ENCODE measurements around the gene LAPTM5. TPM values are rescaled to one million over a fixed set of nuclear protein-coding genes. Genes with fewer than 3 reads are reported as not detected.
"Not testable (repeated sequence)": the region's sequence is repeated elsewhere in the genome, so short reads cannot be mapped to it uniquely, and the experiment has no call there.

Gene LAPTM5
- total RNA-seq, 1 donor from 2014 or later: 0.56 TPM

DNA sequence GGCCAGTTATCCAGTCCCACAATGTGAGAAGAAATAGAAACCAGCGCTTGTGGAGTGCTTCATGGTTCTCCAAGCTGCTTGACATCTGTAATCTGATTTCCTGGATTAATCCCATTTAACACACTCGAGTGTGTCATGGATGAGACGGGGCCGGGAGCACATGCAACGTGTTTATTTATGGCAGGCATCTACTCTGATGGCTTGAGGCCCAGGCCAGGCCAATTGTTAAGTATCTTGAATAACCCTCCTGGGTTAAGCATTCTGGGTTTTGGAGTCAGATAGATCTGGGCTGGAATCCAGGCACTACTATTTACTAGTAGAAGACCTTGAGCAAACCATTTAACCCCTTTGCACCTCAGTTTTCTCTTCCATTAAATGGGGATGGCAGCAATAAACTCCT, 37.5 kb upstream of the LAPTM5 start:
- Mint-ChIP-seq H3K4me1 (ENCODE audit: low read depth, unreplicated experiment) (peaks cover under 1% of the 10 kb centered on the region), H3K9me3 (ENCODE audit: unreplicated experiment) (no peaks in the 10 kb centered on the region), H3K4me3 (ENCODE audit: unreplicated experiment) (no peak overlapping the region), H3K36me3 (ENCODE audit: unreplicated experiment) (no peaks in the 10 kb centered on the region), H3K27ac (ENCODE audit: unreplicated experiment) (no peak overlapping the region), H3K27me3 (ENCODE audit: unreplicated experiment) (peaks cover 10% of the 10 kb centered on the region)
- TF ChIP-seq, protein P1, sequence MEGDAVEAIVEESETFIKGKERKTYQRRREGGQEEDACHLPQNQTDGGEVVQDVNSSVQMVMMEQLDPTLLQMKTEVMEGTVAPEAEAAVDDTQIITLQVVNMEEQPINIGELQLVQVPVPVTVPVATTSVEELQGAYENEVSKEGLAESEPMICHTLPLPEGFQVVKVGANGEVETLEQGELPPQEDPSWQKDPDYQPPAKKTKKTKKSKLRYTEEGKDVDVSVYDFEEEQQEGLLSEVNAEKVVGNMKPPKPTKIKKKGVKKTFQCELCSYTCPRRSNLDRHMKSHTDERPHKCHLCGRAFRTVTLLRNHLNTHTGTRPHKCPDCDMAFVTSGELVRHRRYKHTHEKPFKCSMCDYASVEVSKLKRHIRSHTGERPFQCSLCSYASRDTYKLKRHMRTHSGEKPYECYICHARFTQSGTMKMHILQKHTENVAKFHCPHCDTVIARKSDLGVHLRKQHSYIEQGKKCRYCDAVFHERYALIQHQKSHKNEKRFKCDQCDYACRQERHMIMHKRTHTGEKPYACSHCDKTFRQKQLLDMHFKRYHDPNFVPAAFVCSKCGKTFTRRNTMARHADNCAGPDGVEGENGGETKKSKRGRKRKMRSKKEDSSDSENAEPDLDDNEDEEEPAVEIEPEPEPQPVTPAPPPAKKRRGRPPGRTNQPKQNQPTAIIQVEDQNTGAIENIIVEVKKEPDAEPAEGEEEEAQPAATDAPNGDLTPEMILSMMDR (IDR thresholded peaks at IDR 0.05; ENCODE audit: partially characterized antibody, unreplicated experiment): no peak
- DNase-seq: no peak

DNA sequence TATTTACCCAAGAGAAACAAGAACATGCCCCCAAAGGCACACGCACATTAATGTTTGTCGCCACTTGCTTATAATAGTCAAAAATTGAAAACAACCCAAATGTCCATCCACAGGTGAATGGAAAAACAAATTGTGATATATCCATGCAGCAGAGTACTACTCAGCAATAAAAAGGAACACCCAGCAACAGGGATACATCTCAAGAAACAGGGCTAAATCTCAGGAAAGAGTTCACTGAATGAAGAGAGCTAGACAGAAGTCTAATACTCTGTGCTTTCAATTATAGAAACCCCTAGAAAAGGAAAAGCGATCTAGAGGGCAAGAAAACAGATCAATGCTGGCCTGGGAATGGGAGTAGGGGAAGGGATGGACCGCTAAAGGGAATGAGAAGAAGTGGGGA, 36.7 kb upstream of the LAPTM5 start:
- H3K9me3 Mint-ChIP-seq (ENCODE audit: unreplicated experiment): no peaks in the 10 kb centered on the region
- H3K4me3 Mint-ChIP-seq (ENCODE audit: unreplicated experiment): no peak overlapping the region
- peaks cover 11% of the 10 kb centered on the region for H3K27me3 Mint-ChIP-seq (ENCODE audit: unreplicated experiment)
- peaks cover 3% of the 10 kb centered on the region for H3K4me1 Mint-ChIP-seq (ENCODE audit: low read depth, unreplicated experiment)
- no peak for DNase-seq
- TF ChIP-seq, protein P1 (IDR thresholded peaks at IDR 0.05; ENCODE audit: partially characterized antibody, unreplicated experiment): no peak
- no peak overlapping the region for H3K27ac Mint-ChIP-seq (ENCODE audit: unreplicated experiment)
- H3K36me3 Mint-ChIP-seq (ENCODE audit: unreplicated experiment): no peaks in the 10 kb centered on the region

DNA sequence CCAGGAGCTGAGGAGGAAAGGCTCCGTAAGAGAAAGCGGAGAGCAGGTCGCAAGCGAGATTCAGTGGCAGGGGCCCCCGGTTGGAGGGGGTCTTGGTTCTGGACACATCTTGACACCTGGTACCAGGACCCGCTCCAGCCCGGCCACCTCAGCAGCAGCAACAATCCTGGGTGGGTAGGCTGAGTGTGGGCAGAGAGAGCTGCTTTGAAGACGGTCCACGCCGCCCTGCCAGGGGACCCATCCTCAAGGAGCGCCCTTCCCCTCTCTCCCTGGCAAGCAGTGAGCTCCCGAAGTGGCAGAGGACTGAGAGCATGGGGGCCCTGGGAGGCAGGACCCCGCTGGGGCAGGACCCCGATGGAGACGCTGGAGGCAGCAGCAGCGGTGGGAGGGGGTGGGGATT, 35.6 kb upstream of the LAPTM5 start:
- no peak for DNase-seq
- Mint-ChIP-seq H3K4me3 (ENCODE audit: unreplicated experiment) (no peak overlapping the region), H3K4me1 (ENCODE audit: low read depth, unreplicated experiment) (peaks cover 3% of the 10 kb centered on the region), H3K27me3 (ENCODE audit: unreplicated experiment) (peaks cover 9% of the 10 kb centered on the region), H3K36me3 (ENCODE audit: unreplicated experiment) (no peaks in the 10 kb centered on the region), H3K27ac (ENCODE audit: unreplicated experiment) (no peak overlapping the region), H3K9me3 (ENCODE audit: unreplicated experiment) (no peaks in the 10 kb centered on the region)
- TF ChIP-seq, protein P1 (IDR thresholded peaks at IDR 0.05; ENCODE audit: partially characterized antibody, unreplicated experiment): no peak

DNA sequence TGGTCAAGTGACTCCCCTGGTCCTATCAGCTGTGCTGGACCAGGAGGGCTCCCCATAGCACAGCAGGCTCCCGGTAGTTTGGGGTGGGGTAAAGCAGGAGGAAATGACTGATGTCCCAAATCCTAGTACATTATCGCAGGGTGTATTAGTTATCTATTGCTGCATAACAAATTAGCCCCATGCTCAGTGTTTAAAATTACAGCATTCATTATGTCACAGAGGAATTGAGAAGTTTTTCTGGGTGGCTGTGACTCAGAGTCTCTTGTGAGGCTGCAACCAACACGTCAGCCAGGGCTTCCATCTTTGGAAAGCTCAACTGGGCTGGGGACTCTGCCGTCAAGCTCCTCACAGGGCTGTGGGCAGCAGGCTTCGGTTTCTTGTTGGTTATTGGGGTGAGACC, 34.3 kb upstream of the LAPTM5 start:
- H3K27me3 Mint-ChIP-seq (ENCODE audit: unreplicated experiment): peaks cover 12% of the 10 kb centered on the region
- no peak for DNase-seq
- H3K9me3 Mint-ChIP-seq (ENCODE audit: unreplicated experiment): no peaks in the 10 kb centered on the region
- H3K4me3 Mint-ChIP-seq (ENCODE audit: unreplicated experiment): no peak overlapping the region
- TF ChIP-seq, protein P1 (IDR thresholded peaks at IDR 0.05; ENCODE audit: partially characterized antibody, unreplicated experiment): no peak
- H3K36me3 Mint-ChIP-seq (ENCODE audit: unreplicated experiment): no peaks in the 10 kb centered on the region
- H3K27ac Mint-ChIP-seq (ENCODE audit: unreplicated experiment): no peak overlapping the region
- H3K4me1 Mint-ChIP-seq (ENCODE audit: low read depth, unreplicated experiment): peaks cover 8% of the 10 kb centered on the region

DNA sequence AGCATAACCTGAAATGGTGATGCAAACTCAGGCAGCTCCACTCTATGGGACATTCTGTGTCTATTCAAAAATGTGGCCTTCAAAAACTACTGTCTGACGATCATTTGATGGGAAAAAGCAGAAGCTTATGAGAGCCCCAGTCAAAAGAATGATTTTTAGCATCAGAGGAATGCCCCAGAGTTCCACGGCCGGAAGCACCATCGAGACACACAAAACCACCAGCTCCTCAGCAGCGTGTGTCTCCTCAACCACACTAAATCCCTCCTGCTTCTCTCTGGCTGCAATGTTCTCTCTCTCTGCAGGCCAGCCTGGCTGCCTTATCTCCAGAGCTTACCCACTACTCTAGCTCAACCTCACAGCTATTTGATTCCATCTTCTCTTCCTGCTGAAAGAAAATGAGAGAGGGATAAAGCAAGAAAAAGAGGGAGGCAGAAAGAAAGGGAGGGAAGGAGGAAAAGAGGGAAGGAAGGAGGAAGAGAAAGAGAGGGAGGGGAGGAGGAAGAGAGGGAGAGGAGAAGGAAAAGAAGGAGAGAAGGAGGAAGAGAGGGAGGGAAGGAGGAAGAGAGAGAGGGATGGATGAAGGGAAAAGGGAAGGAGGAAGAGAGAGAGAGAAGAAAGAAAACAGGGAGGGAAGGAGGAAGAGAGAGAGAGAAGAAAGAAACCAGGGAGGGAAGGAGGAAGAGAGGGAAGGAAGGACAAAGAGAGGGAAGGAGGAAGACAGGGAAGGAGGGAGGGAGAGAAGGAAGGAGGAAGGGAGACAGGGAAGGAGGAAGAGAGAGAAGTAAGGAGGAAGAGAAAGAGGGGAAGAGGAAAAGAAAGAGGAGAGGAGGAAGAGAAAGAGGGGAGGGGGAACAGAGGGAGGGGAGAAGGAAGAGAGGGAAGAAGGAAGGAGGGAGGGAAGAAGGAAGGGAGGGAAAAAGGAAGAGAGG, 33.5 kb upstream of the LAPTM5 start:
- no peak overlapping the region for H3K27ac Mint-ChIP-seq (ENCODE audit: unreplicated experiment)
- peaks cover 10% of the 10 kb centered on the region for H3K4me1 Mint-ChIP-seq (ENCODE audit: low read depth, unreplicated experiment)
- TF ChIP-seq, protein P1 (IDR thresholded peaks at IDR 0.05; ENCODE audit: partially characterized antibody, unreplicated experiment): no peak
- H3K9me3 Mint-ChIP-seq (ENCODE audit: unreplicated experiment): no peaks in the 10 kb centered on the region
- no peak for DNase-seq
- peaks cover 12% of the 10 kb centered on the region for H3K27me3 Mint-ChIP-seq (ENCODE audit: unreplicated experiment)
- H3K4me3 Mint-ChIP-seq (ENCODE audit: unreplicated experiment): no peak overlapping the region
- H3K36me3 Mint-ChIP-seq (ENCODE audit: unreplicated experiment): no peaks in the 10 kb centered on the region

DNA sequence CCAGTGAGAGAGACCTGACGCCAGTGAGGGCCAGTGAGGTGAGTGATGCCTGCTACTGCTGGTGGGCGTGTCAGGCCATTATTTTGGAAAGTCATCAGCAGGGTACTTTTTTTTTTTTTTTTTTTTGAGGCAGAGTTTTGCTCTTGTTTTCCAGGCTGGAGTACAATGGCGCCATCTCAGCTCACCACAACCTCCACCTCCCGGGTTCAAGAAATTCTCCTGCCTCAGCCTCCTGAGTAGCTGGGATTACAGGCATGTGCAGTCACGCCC, 32.6 kb upstream of the LAPTM5 start:
- H3K9me3 Mint-ChIP-seq (ENCODE audit: unreplicated experiment); H3K36me3 Mint-ChIP-seq (ENCODE audit: unreplicated experiment): not testable (repeated sequence)

More for the DNA sequence above, 32.6 kb upstream of the LAPTM5 start:
- Mint-ChIP-seq H3K27me3 (ENCODE audit: unreplicated experiment) (peaks cover 12% of the 10 kb centered on the region), H3K4me1 (ENCODE audit: low read depth, unreplicated experiment) (peaks cover 10% of the 10 kb centered on the region)
- not testable (repeated sequence) for H3K27ac Mint-ChIP-seq (ENCODE audit: unreplicated experiment); H3K4me3 Mint-ChIP-seq (ENCODE audit: unreplicated experiment); DNase-seq
